HepG2 (cell line): ENCODE data around the gene MGLL. TPM values are rescaled to one million over a fixed set of nuclear protein-coding genes. Genes with fewer than 3 reads are reported as not detected.

ENCODE experiments used
- ATAC-seq: fragments of 200-7000 bp; cut with Tn5 transposase; 3 replicates; pipeline ENCODE4 v1.9.1; 2020; ENCODE audit warnings: mild to moderate bottlenecking, moderate library complexity
- BruUV-seq: library from RNA; stranded (reverse); fragments of 400-500 nt; replicated peaks from 2 replicates; lab custom pipeline; 2021; lab: Mats Ljungman, UMichigan
- CTCF ChIA-PET: fragments of 300-600 bp; formaldehyde crosslinking; extraction: SDS; loops from one replicate; lab custom pipeline; 2021; ENCODE audit warnings: low total read pairs, inconsistent platforms, low intra/inter-chr PET ratio; lab: Yijun Ruan, JAX
- POLR2A ChIA-PET: fragments of 350-600 bp; sonication (Branson Sonifier 250); formaldehyde crosslinking; loops from one replicate; lab custom pipeline; 2020; ENCODE audit warnings: antibody characterized with exemption, inconsistent platforms; lab: Yijun Ruan, JAX
- DNase-seq: peaks from one replicate; pipeline ENCODE4 v3.0.0-alpha.2; 2015; ENCODE audit warnings: low spot score
- FAIRE-seq: peaks from 3 replicates; lab custom pipeline; 2011; peaks lifted over from hg19 to GRCh38; lab: Jason Lieb, UNC
- H2AFZ ChIP-seq: one replicate; pipeline ENCODE4 v1.6.1; 2011; ENCODE audit warnings: low read length, inconsistent platforms
- H3K27ac ChIP-seq: fragments of 300-600 bp; 3 replicates; pipeline ENCODE4 v1.8.0; 2011; ENCODE audit warnings: mixed run types, mild to moderate bottlenecking, mixed read lengths, low read length, inconsistent platforms; ENCODE audit not compliant: insufficient read depth; ENCODE audit errors: extremely low read length
- H3K27me3 ChIP-seq, 2 experiments: fragments of 200-600 bp in 1 of 2; 2 replicates in 1 of 2; 3 replicates in 1 of 2; pipeline versions ENCODE4 v1.6.0 to v1.8.0; 2011; ENCODE audit warnings: low read length in 2 of 2, mild to moderate bottlenecking in 2 of 2, moderate library complexity in 2 of 2, inconsistent platforms in 1 of 2; ENCODE audit not compliant: insufficient read depth in 2 of 2, control insufficient read depth in 1 of 2
- H3K36me3 ChIP-seq, 2 experiments: fragments of 200-600 bp in 1 of 2; replicated peaks in 1 of 2; 2 replicates in 1 of 2; 3 replicates in 1 of 2; pipeline versions ENCODE4 v1.5.1 to v1.8.0; 2011; ENCODE audit warnings: low read length in 2 of 2, inconsistent platforms in 1 of 2; ENCODE audit not compliant: insufficient read depth in 2 of 2, control insufficient read depth in 1 of 2
- H3K4me1 ChIP-seq: 2 replicates; pipeline ENCODE4 v1.5.1; 2012; ENCODE audit warnings: low read length, inconsistent platforms; ENCODE audit not compliant: insufficient read depth
- H3K4me2 ChIP-seq: 2 replicates; pipeline ENCODE4 v1.6.0; 2011; ENCODE audit warnings: low read depth, low read length, inconsistent platforms
- H3K4me3 ChIP-seq, 3 experiments: fragments of 200-600 bp in 1 of 3; sonication (generic), shearing (Covaris generic) in 1 of 3; replicated peaks in 1 of 3; 2 replicates each; pipeline ENCODE4 v1.5.1; 2011 to 2016; ENCODE audit warnings: low read length in 3 of 3, inconsistent platforms in 2 of 3, low read depth in 2 of 3, mild to moderate bottlenecking in 2 of 3, control low read depth in 1 of 3, mixed read lengths in 1 of 3; ENCODE audit not compliant: insufficient read depth in 1 of 3
- H3K79me2 ChIP-seq: one replicate; pipeline ENCODE4 v1.6.1; 2011; ENCODE audit warnings: low read length, inconsistent platforms; ENCODE audit not compliant: insufficient read depth
- H3K9ac ChIP-seq: 2 replicates; pipeline ENCODE4 v1.6.0; 2011; ENCODE audit warnings: mild to moderate bottlenecking, low read depth, low read length, inconsistent platforms; ENCODE audit not compliant: insufficient read depth
- H3K9me3 ChIP-seq: 2 replicates; pipeline ENCODE4 v1.5.1; 2012; ENCODE audit warnings: mild to moderate bottlenecking, low read length
- H4K20me1 ChIP-seq: 2 replicates; pipeline ENCODE4 v1.6.0; 2011; ENCODE audit warnings: inconsistent platforms, mild to moderate bottlenecking, low read length, moderate library complexity; ENCODE audit not compliant: insufficient read depth
- ATF5 ChIP-seq: sonication (generic); formaldehyde crosslinking; IDR thresholded peaks from 2 replicates; pipeline ENCODE4 v1.4.0; 2020; ENCODE audit warnings: mild to moderate bottlenecking, low read depth, missing genetic modification reagents
- GATA4 ChIP-seq: sonication (generic); IDR thresholded peaks from 2 replicates; pipeline ENCODE4 v1.6.1; 2016; ENCODE audit warnings: antibody characterized with exemption, low read depth, borderline replicate concordance
- SRF ChIP-seq: IDR thresholded peaks from 2 replicates; pipeline ENCODE4 v1.6.1; 2011; ENCODE audit warnings: mild to moderate bottlenecking, low read depth, low read length, moderate library complexity
- WGBS: methylation state at CpG from one replicate; pipeline ENCODE4 v1.1.6; 2017; ENCODE audit warnings: low lambda C conversion rate; 5-methylcytosine and 5-hydroxymethylcytosine counted together
- in situ Hi-C: cut with HindIII; loops from 2 replicates; pipeline ENCODE4 v1.10.0; 2017; ENCODE audit warnings: low pct_unique_long_range_greater_than_20kb; ENCODE audit not compliant: extremely low pct_ligation_motif_present
- intact Hi-C: fragments of 100-400 bp; cut with micrococcal nuclease; formaldehyde crosslinking; loops from one replicate; pipeline ENCODE4 v1.10.0; 2022; ENCODE audit not compliant: unreplicated experiment
- polyA plus RNA-seq, 8 experiments: library from polyadenylated mRNA; depleted of rRNA in 3 of 8; stranded (reverse) in 7 of 8; unstranded in 1 of 8; fragments of >200 nt; fragmentation: Illumina TruSeq in 4 of 8; extraction: Trizol in 4 of 8; gene quantifications; 2 replicates each; pipeline versions ENCODE4 v1.2.1 to v1.2.3, GENCODE V29; 2011 to 2016; ENCODE audit warnings: low read depth in 4 of 8, missing spikeins in 1 of 8, mixed read lengths in 1 of 8; ENCODE audit not compliant: insufficient read depth in 1 of 8
- total RNA-seq, 5 experiments: library from RNA; depleted of rRNA; stranded (reverse); fragments of >200 nt; fragmentation: Illumina TruSeq; extraction: Trizol; gene quantifications; 2 replicates each; pipeline ENCODE4 v1.2.3, GENCODE V29; 2016; ENCODE audit warnings: low read depth in 1 of 5
- TF ChIP-seq, protein P1 (sequence below): sonication (generic); formaldehyde crosslinking; IDR thresholded peaks from 2 replicates; pipeline ENCODE4 v1.9.0; 2021; ENCODE audit warnings: missing genetic modification reagents, borderline replicate concordance

The MGLL gene
- total and polyA plus RNA-seq, 2 of the 13 experiments (the other 11 are each of a cell fraction or from before 2014, with no cell fraction given), result not detected

GRCh38 chr3:127651516-127652172, 170.7 kb downstream of the MGLL start:
- intact Hi-C loops (loop anchor here (2.0 kb wide), 1 partner anchor 43 kb away; no protein-coding TSS in a partner anchor), in situ Hi-C loops (no loop called here)
- ChIA-PET CTCF (interaction anchor here (1.3 to 1.5 kb wide), 3 partner anchors 43 to 319 kb away, joined by 6 to 9 read pairs (median 7); no protein-coding TSS in a partner anchor), POLR2A (no interaction called here)
- Histone ChIP-seq H3K4me3 (no peak overlapping the region), H4K20me1 (no peaks in the 10 kb centered on the region), H3K9ac (no peak overlapping the region), H3K27me3 (no peaks in the 10 kb centered on the region), H3K36me3 (0 out of 5 replicates have a peak, but pooled peaks cover 0 to 3% of the 10 kb centered on the region in 2 experiments), H3K79me2 (no peaks in the 10 kb centered on the region), H3K4me2 (no peak overlapping the region), H3K4me1 (peaks cover 10% of the 10 kb centered on the region; the same call in 1 of the 2 replicates), H2AFZ (no peak overlapping the region), H3K9me3 (no peaks in the 10 kb centered on the region), H3K27ac (no peak overlapping the region)
- BruUV-seq, result no TSS peak
- 73% methylated on average over 5 of the region's 8 CpGs for WGBS
- DNase-seq (no peak), FAIRE-seq (no peak), ATAC-seq (no peak; the same call in 2 of the 3 replicates)
- TF ChIP-seq ATF5 (CRISPR knock-in tag) (no peak), GATA4 (no peak), SRF (no peak)
- TF ChIP-seq, protein P1, sequence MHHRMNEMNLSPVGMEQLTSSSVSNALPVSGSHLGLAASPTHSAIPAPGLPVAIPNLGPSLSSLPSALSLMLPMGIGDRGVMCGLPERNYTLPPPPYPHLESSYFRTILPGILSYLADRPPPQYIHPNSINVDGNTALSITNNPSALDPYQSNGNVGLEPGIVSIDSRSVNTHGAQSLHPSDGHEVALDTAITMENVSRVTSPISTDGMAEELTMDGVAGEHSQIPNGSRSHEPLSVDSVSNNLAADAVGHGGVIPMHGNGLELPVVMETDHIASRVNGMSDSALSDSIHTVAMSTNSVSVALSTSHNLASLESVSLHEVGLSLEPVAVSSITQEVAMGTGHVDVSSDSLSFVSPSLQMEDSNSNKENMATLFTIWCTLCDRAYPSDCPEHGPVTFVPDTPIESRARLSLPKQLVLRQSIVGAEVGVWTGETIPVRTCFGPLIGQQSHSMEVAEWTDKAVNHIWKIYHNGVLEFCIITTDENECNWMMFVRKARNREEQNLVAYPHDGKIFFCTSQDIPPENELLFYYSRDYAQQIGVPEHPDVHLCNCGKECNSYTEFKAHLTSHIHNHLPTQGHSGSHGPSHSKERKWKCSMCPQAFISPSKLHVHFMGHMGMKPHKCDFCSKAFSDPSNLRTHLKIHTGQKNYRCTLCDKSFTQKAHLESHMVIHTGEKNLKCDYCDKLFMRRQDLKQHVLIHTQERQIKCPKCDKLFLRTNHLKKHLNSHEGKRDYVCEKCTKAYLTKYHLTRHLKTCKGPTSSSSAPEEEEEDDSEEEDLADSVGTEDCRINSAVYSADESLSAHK (CRISPR knock-in tag), result no peak
